IMR-90 (cell line): Measurements from ENCODE around the gene SERPINH1. TPM values are rescaled to one million over a fixed set of nuclear protein-coding genes. Genes with fewer than 3 reads are reported as not detected.
A peak's percentile ranks its signal among the peaks of the same experiment; 100 is the strongest.

Experiments
- ATAC-seq: fragments of 200-7000 bp; cut with Tn5 transposase; 2 replicates; pipeline ENCODE4 v1.9.1; 2020; ENCODE audit warnings: low read depth, mild to moderate bottlenecking, moderate library complexity
- BruUV-seq: library from RNA; stranded (reverse); fragments of 400-500 nt; replicated peaks from 2 replicates; lab custom pipeline; 2021; lab: Mats Ljungman, UMichigan
- CTCF ChIA-PET: fragments of 300-600 bp; formaldehyde crosslinking; extraction: SDS; loops from one replicate; lab custom pipeline; 2021; ENCODE audit warnings: antibody characterized with exemption; lab: Yijun Ruan, JAX
- POLR2A ChIA-PET: fragments of 300-600 bp; sonication (Branson Sonifier 250); formaldehyde crosslinking; loops from one replicate; lab custom pipeline; 2022; ENCODE audit warnings: antibody characterized with exemption; ENCODE audit not compliant: unreplicated experiment; lab: Charles Lee
- DNase-seq: peaks from one replicate; pipeline ENCODE4 v3.0.0; 2013
- H2AFZ ChIP-seq: replicated peaks from 2 replicates; pipeline ENCODE3; 2013; ENCODE audit warnings: low read length, mild to moderate bottlenecking; ENCODE audit not compliant: poor library complexity
- H2AK5ac ChIP-seq: 2 replicates; pipeline ENCODE4 v1.6.1; 2013; ENCODE audit warnings: low read depth, low read length, inconsistent platforms
- H2AK9ac ChIP-seq: replicated peaks from 2 replicates; pipeline ENCODE3; 2013; ENCODE audit warnings: mild to moderate bottlenecking, low read depth, low read length, moderate library complexity; ENCODE audit not compliant: poor library complexity
- H2BK120ac ChIP-seq: 2 replicates; pipeline ENCODE4 v1.6.1; 2013; ENCODE audit warnings: low read depth, low read length, inconsistent platforms
- H2BK15ac ChIP-seq: 3 replicates; pipeline ENCODE4 v1.6.1; 2013; ENCODE audit warnings: low read depth, low read length, inconsistent platforms
- H2BK20ac ChIP-seq: 2 replicates; pipeline ENCODE4 v1.6.1; 2013; ENCODE audit warnings: low read depth, mild to moderate bottlenecking, inconsistent platforms, low read length, moderate library complexity
- H2BK5ac ChIP-seq: 2 replicates; pipeline ENCODE4 v1.6.1; 2013; ENCODE audit warnings: mild to moderate bottlenecking, low read depth, low read length, inconsistent platforms; ENCODE audit not compliant: poor library complexity, severe bottlenecking
- H3K14ac ChIP-seq: replicated peaks from 2 replicates; pipeline ENCODE4 v1.6.1; 2013; ENCODE audit warnings: low read depth, low read length, inconsistent platforms
- H3K18ac ChIP-seq: 2 replicates; pipeline ENCODE4 v1.6.1; 2013; ENCODE audit warnings: low read depth, low read length, control low read depth
- H3K23ac ChIP-seq: 2 replicates; pipeline ENCODE4 v1.6.1; 2013; ENCODE audit warnings: low read depth, low read length, inconsistent platforms
- H3K27ac ChIP-seq: 2 replicates; pipeline ENCODE4 v1.5.1; 2013; ENCODE audit warnings: mild to moderate bottlenecking, control low read depth, low read length; ENCODE audit not compliant: insufficient read depth
- H3K27me3 ChIP-seq: 2 replicates; pipeline ENCODE4 v1.6.1; 2013; ENCODE audit warnings: low read length; ENCODE audit not compliant: control insufficient read depth, insufficient read depth
- H3K36me3 ChIP-seq: 2 replicates; pipeline ENCODE4 v1.6.1; 2013; ENCODE audit warnings: low read length, mixed read lengths; ENCODE audit not compliant: control insufficient read depth, insufficient read depth
- H3K4ac ChIP-seq: 2 replicates; pipeline ENCODE4 v1.6.1; 2013; ENCODE audit warnings: low read depth, low read length, inconsistent platforms
- H3K4me1 ChIP-seq: 2 replicates; pipeline ENCODE4 v1.6.1; 2013; ENCODE audit warnings: low read length, mixed read lengths; ENCODE audit not compliant: control insufficient read depth, insufficient read depth
- H3K4me2 ChIP-seq: 2 replicates; pipeline ENCODE4 v1.6.1; 2013; ENCODE audit warnings: low read depth, mild to moderate bottlenecking, control low read depth, low read length, moderate library complexity
- H3K4me3 ChIP-seq: 2 replicates; pipeline ENCODE4 v1.5.1; 2013; ENCODE audit warnings: low read depth, mild to moderate bottlenecking, control low read depth, low read length, moderate library complexity; ENCODE audit not compliant: insufficient read depth
- H3K56ac ChIP-seq: 2 replicates; pipeline ENCODE4 v1.6.1; 2013; ENCODE audit warnings: low read length, inconsistent platforms; ENCODE audit not compliant: insufficient read depth; ENCODE audit errors: extremely low read depth
- H3K79me1 ChIP-seq, 2 experiments: 2 replicates each; pipeline ENCODE4 v1.6.1; 2013; ENCODE audit warnings: low read length in 2 of 2, inconsistent platforms in 1 of 2, low read depth in 1 of 2
- H3K9ac ChIP-seq: 2 replicates; pipeline ENCODE4 v1.6.1; 2013; ENCODE audit warnings: low read depth, low read length, control low read depth
- H3K9me1 ChIP-seq: 2 replicates; pipeline ENCODE4 v1.6.1; 2013; ENCODE audit warnings: low read length, inconsistent platforms; ENCODE audit not compliant: insufficient read depth
- H3K9me3 ChIP-seq: 2 replicates; pipeline ENCODE4 v1.6.1; 2013; ENCODE audit warnings: low read length; ENCODE audit not compliant: control insufficient read depth, insufficient read depth
- H4K20me1 ChIP-seq: 2 replicates; pipeline ENCODE4 v1.6.1; 2013; ENCODE audit warnings: low read length, inconsistent platforms; ENCODE audit not compliant: insufficient read depth
- H4K5ac ChIP-seq: 2 replicates; pipeline ENCODE4 v1.6.1; 2013; ENCODE audit warnings: mild to moderate bottlenecking, low read depth, low read length, control low read depth
- H4K8ac ChIP-seq, 2 experiments: 2 replicates each; pipeline ENCODE4 v1.6.1; 2013; ENCODE audit warnings: low read depth in 2 of 2, low read length in 2 of 2, control low read depth in 1 of 2, inconsistent platforms in 1 of 2
- H4K91ac ChIP-seq: 2 replicates; pipeline ENCODE4 v1.6.1; 2013; ENCODE audit warnings: low read depth, low read length, inconsistent platforms; ENCODE audit not compliant: insufficient read depth
- BHLHE40 ChIP-seq: fragments of 150-350 bp; IDR thresholded peaks from 2 replicates; pipeline ENCODE4 v1.6.1; 2016; ENCODE audit warnings: mild to moderate bottlenecking, low read depth, low read length
- CEBPB ChIP-seq: IDR thresholded peaks from 2 replicates; pipeline ENCODE4 v1.6.1; 2012; ENCODE audit warnings: low read depth, low read length, improper control_type of control experiment
- CHD1 ChIP-seq: IDR thresholded peaks from 2 replicates; pipeline ENCODE4 v1.6.1; 2012; ENCODE audit warnings: low read depth, low read length, improper control_type of control experiment
- CTCF ChIP-seq: conservative IDR thresholded peaks from 2 replicates; pipeline ENCODE4 v1.5.1; 2012; ENCODE audit warnings: mild to moderate bottlenecking, low read depth, low read length, improper control_type of control experiment
- ELK1 ChIP-seq: fragments of 150-350 bp; IDR thresholded peaks from 2 replicates; pipeline ENCODE4 v1.6.1; 2016; ENCODE audit warnings: low read depth, mild to moderate bottlenecking, low read length, moderate library complexity, borderline replicate concordance
- FOS ChIP-seq: fragments of 150-350 bp; IDR thresholded peaks from 2 replicates; pipeline ENCODE4 v1.6.1; 2016; ENCODE audit warnings: low read depth, low read length
- MAFK ChIP-seq: IDR thresholded peaks from 2 replicates; pipeline ENCODE4 v1.6.1; 2012; ENCODE audit warnings: low read depth, low read length, improper control_type of control experiment
- MXI1 ChIP-seq: IDR thresholded peaks from 2 replicates; pipeline ENCODE4 v1.6.1; 2012; ENCODE audit warnings: low read depth, mild to moderate bottlenecking, low read length, moderate library complexity, borderline replicate concordance
- NFE2L2 ChIP-seq: fragments of 150-350 bp; IDR thresholded peaks from 2 replicates; pipeline ENCODE4 v1.6.1; 2016; ENCODE audit warnings: low read depth, mild to moderate bottlenecking, low read length
- POLR2A ChIP-seq: IDR thresholded peaks from 2 replicates; pipeline ENCODE4 v1.6.1; 2012; ENCODE audit warnings: mild to moderate bottlenecking, low read depth, low read length
- RAD21 ChIP-seq: IDR thresholded peaks from 2 replicates; pipeline ENCODE4 v1.6.1; 2012; ENCODE audit warnings: low read length, improper control_type of control experiment
- RCOR1 ChIP-seq: IDR thresholded peaks from 2 replicates; pipeline ENCODE4 v1.6.1; 2012; ENCODE audit warnings: mild to moderate bottlenecking, low read length, improper control_type of control experiment; ENCODE audit not compliant: insufficient replicate concordance
- RFX5 ChIP-seq: IDR thresholded peaks from 2 replicates; pipeline ENCODE4 v1.8.0; 2012; ENCODE audit warnings: low read depth, mild to moderate bottlenecking, low read length, moderate library complexity
- WGBS, 2 experiments: methylation state at CpG; one replicate each; pipeline versions ENCODE4 v1.1.5 to v1.1.7; 2013; ENCODE audit warnings: missing lambda C conversion rate in 2 of 2; ENCODE audit not compliant: insufficient read length in 1 of 2; ENCODE audit errors: extremely low coverage in 2 of 2; 5-methylcytosine and 5-hydroxymethylcytosine counted together
- dilution Hi-C: fragments of 300-500 bp; cut with HindIII; formaldehyde crosslinking; loops from one replicate; pipeline ENCODE4 v1.14.3; 2018; ENCODE audit warnings: low sequenced_read_pairs; ENCODE audit not compliant: unreplicated experiment
- in situ Hi-C: fragments of 300-500 bp; cut with MboI; formaldehyde crosslinking; loops from 3 replicates; pipeline ENCODE4 v1.14.3; 2019; ENCODE audit warnings: low sequenced_read_pairs, inconsistent platforms, mixed read lengths
- intact Hi-C: fragments of 100-400 bp; cut with micrococcal nuclease; formaldehyde crosslinking; loops from 2 replicates; pipeline ENCODE4 v1.10.0; 2022
- polyA plus RNA-seq, 3 experiments: library from polyadenylated mRNA; depleted of rRNA; stranded (reverse); fragments of >200 nt; gene quantifications; 2 replicates each; pipeline ENCODE4 v1.2.3, GENCODE V29; 2012; ENCODE audit warnings: low replicate concordance in 1 of 3
- total RNA-seq: library from RNA; depleted of rRNA; stranded (reverse); fragments of >200 nt; gene quantifications from 2 replicates; pipeline ENCODE4 v1.2.3, GENCODE V29; 2012

The SERPINH1 gene
- total and polyA plus RNA-seq, 2 of the 4 experiments (the other 2 are of a cell fraction) = 841 to 1,857 TPM

- peak overlapping the region; percentile 47 for H2AFZ ChIP-seq
- BruUV-seq = no TSS peak
- ChIA-PET CTCF (interaction anchor here (0.6 kb wide), 1 partner anchor 613 kb away, joined by 3 read pairs; no protein-coding TSS in a partner anchor), POLR2A (no interaction called here)
- H2BK120ac ChIP-seq = no peak overlapping the region
- no peaks in the 10 kb centered on the region for H3K36me3 ChIP-seq
- H3K27me3 ChIP-seq = no peaks in the 10 kb centered on the region; the same call in 1 of the 2 replicates
- dilution Hi-C loops = no loop called here
- H3K9ac ChIP-seq = no peak overlapping the region
- WGBS, 2 experiments = 27% methylated on average over 4 of the region's 9 CpGs; no CpG with 5 or more reads in 1 of the 2 experiments
- H3K56ac ChIP-seq = no peak overlapping the region
- TF ChIP-seq RAD21 (no peak), NFE2L2 (no peak), RFX5 (no peak), CTCF (no peak), MXI1 (no peak), CHD1 (no peak), RCOR1 (no peak), POLR2A (no peak), ELK1 (no peak), CEBPB (no peak), MAFK (no peak), FOS (no peak), BHLHE40 (no peak)
- no peak overlapping the region for H3K23ac ChIP-seq
- no peak overlapping the region for H3K4me2 ChIP-seq
- H2BK15ac ChIP-seq = no peak overlapping the region
- intact Hi-C loops = no loop called here
- H4K8ac ChIP-seq = no peak overlapping the region
- H3K9me3 ChIP-seq = no peaks in the 10 kb centered on the region
- H4K20me1 ChIP-seq = no peaks in the 10 kb centered on the region
- H3K14ac ChIP-seq = no peak overlapping the region
- H3K4me3 ChIP-seq = no peak overlapping the region
- no peak overlapping the region for H2BK5ac ChIP-seq
- H3K4ac ChIP-seq = no peak overlapping the region
- no peak overlapping the region for H3K27ac ChIP-seq
- no peak overlapping the region for H3K18ac ChIP-seq
- in situ Hi-C loops = loop anchor here (25.0 kb wide), 1 partner anchor 252 kb away; no protein-coding TSS in a partner anchor
- peaks cover 6% of the 10 kb centered on the region; the same call in 1 of the 2 replicates for H3K4me1 ChIP-seq
- no peaks in the 10 kb centered on the region for H3K9me1 ChIP-seq
- ATAC-seq (peak; percentile 74), DNase-seq (no peak)
- H3K79me1 ChIP-seq = no peaks in the 10 kb centered on the region
- no peak overlapping the region for H2BK20ac ChIP-seq
- H2AK5ac ChIP-seq = no peak overlapping the region
- H2AK9ac ChIP-seq = no peak overlapping the region
- H4K91ac ChIP-seq = no peak overlapping the region
- no peak overlapping the region for H4K5ac ChIP-seq
Observed at GRCh38 chr11:75539459-75540334, 22.4 kb upstream of the SERPINH1 start.
